Central memory CD4-positive, alpha-beta T cell (primary cell): ENCODE results near the gene GARIN3.

Experiments
- DNase-seq: peaks from one replicate; pipeline ENCODE4 v3.0.0; 2022

Gene GARIN3

GRCh38 chr5:157184117-157184670 is 18.1 kb upstream of the GARIN3 start:
- DNase-seq: no peak

DNA sequence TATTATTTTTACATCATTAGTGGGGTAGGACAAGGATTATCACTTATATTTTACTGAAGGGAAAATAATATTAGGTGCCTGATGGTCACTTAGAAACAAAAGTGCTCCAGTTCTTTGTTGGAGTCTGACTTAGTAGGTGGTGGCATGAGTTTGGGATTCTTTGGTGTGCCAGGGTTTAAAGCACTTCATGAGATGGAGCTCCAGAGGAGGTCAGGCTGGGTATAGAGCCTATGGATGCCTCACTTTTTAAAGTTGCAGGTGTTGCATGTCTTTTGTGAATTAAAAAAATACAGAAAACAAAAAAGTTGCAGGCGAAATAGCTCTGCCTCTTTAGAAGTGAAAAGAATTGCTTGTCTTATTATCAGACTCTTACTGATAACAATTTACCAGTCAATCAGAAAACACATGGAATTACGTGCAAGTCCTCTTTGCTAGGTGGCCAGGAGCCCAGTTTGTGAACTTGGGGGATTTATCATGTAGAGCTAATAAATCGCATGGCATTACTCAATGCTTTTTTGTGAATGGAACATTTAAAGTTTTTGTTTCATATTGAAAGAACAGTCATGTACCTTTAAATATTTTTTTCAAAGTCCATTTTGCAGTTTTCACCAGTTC is 16.2 kb upstream of the GARIN3 start:
- DNase-seq: no peak

- peak; percentile 82 for DNase-seq
Observed at GRCh38 chr5:157180374-157181264, 14.6 kb upstream of the GARIN3 start, which contains the start of gene ITK. ITK (plus strand) TSS chr5:157180840; CDS start chr5:157180978, 138 bp downstream.

- DNase-seq: no peak
Observed at GRCh38 chr5:157178966-157179365, 12.9 kb upstream of the GARIN3 start.

- no peak for DNase-seq
Observed at GRCh38 chr5:157177953-157178352, 11.9 kb upstream of the GARIN3 start.

- no peak for DNase-seq
Observed at GRCh38 chr5:157175071-157175612, 9.1 kb upstream of the GARIN3 start.

- peak; percentile 81 for DNase-seq
Observed at GRCh38 chr5:157172403-157172802, 6.3 kb upstream of the GARIN3 start.

- no peak for DNase-seq
Observed at GRCh38 chr5:157168286-157168685, 2.2 kb upstream of the GARIN3 start.

DNA sequence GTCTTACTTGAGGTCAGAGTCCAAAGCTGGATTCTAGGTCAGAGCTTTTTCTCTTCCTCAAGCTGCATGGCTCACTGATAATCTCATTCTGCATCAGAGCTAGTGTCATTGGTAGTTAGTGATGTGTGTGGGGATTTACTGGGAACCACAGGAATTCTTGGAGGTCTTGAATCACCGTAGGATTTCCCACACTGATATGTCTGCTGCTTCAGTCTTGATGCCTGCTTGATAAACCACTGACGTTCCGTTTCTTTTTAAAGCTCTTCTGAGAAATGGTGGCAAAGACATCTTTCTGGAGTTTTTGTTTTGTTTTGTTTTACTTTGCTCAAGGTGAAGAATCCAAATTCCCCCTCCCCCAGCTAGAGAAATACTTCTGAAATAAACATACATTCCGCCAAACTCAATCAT is 1.2 kb upstream of the GARIN3 start:
- no peak for DNase-seq

DNA sequence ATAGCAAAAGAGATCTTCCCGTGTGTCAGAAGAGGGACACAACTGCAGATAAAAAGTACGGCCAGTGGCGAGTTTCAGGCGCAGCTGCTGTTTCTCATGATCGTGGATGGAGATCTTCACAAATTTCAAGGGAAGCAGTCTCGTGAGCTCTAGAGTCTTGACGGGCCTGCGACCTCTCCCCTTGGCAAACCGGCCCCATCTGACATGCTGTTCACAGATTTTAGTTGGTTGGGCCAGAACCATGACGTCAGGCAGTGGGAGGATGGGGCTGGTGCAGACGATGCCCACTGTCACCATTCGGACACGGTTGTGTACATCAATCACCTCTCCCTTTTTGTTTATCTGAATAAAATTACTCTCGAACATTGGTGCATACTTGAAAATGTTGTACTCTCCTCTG is 396 bp downstream of the GARIN3 start:
- no peak for DNase-seq

- DNase-seq: no peak
Observed at GRCh38 chr5:157165261-157165660, 803 bp downstream of the GARIN3 start.

- DNase-seq: no peak
Observed at GRCh38 chr5:157164521-157164920, 1.5 kb downstream of the GARIN3 start.

DNA sequence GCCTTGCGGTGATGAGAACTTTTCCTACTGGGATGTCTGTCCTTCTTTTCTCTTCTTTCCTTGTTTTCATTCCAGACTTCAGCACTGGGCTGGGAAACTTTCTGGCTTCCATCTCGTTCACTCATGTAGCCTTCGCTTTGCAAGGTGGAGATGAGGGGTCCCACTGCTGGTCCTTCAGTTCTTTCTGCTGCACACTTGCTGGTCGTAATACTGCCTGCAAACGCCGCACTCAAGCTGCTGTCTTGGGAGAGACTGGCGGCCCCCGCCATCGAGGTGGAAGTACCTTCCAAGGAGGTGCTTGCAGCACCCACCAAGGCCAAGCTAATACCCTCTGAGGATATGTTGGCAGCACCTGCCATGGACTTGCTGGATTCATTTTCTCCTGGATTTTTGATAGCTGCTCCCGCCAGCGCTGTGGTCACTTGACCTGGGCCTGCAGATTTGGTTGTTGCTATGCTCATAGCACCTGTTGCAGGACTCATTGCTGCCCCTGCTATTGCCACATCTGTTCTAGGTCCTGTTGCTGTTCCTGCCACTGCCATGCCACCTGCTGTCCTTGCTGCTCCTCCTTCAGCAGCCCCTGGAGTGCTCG is 3.0 kb downstream of the GARIN3 start:
- no peak for DNase-seq

DNA sequence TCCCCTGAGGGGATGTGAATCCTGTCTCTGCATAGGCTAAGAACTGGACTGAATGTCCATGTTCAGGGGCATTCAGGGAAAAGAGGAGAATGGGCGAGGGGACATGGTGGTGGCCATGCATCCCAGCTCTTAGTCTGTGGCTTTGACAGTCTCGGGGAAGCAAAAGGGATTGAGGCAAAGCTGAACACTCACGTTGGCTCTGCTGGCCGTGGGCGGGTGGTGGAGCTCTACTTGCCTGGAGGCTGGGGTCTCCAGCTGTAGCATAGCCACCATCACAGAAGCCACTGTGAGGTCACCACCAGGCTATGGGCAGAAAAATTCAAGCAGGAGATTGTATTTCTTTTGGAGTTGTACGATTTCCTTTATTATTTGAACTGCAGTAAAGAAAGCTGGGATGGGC is 4.1 kb downstream of the GARIN3 start:
- no peak for DNase-seq

DNA sequence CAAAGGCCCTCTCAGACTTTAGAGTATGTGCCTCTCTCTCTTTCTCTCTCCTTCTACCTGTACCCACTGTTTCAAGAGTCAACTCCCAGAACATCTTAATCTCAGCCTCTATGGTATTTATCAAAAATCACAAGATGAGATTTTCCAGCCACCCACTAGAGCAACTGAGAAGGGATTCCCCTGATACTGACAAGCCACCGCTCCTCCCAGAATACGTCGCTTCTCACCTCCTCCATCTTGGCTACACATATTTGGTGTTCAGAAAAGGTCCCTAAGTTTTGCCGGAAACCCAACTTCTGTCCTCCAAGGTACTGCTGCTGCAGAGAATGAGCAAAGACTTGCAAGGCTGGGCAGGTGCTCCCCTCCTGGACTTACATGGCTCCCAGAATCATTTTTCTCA is 6.1 kb downstream of the GARIN3 start:
- peak; percentile 65 for DNase-seq

DNA sequence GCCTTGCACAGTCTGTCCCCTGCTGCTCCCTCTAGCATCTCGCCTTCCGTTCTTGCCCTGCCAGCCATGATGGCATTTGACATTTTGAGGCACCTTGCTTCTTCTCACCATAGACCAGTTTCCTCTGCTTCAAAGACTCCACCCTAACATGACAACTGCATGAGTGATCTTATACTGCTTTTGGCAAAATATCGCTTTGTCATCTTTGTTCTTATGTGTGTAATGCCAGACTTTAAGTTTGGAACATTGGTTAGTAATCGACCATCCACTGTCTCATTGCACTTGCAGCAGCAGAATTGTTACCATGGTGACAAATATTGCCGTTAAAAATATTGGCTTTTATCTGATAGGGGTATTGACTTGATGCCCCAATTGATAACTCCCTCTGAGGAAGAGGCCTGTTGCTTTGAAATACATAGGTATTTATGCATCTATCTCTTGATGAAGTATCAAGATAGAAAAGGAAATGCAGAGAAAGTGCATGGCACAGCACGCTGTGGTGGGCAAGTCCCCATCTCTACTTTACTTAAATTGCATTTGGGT is 6.8 kb downstream of the GARIN3 start:
- DNase-seq: peak; percentile 83

- DNase-seq: no peak
Observed at GRCh38 chr5:157157293-157157891, 8.7 kb downstream of the GARIN3 start.

DNA sequence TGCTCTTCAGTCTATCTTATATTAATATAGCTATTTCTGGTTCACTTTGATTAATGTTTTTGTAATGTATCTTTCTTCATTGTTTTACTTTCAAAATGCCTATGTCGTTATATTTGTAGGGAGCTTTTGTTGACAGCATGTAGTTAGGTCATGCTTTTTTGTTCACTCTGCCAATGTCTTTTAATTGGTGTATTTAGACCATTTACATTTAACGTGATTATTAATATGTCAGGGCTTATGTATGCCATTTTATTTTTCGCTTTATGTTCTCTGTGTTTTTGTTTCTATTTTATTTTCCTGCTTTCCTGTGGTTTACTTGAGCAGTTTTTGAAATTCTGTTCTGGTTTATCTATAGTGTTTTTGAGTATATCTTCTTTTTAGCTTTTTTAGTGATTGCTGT is 10.8 kb downstream of the GARIN3 start:
- no peak for DNase-seq

DNA sequence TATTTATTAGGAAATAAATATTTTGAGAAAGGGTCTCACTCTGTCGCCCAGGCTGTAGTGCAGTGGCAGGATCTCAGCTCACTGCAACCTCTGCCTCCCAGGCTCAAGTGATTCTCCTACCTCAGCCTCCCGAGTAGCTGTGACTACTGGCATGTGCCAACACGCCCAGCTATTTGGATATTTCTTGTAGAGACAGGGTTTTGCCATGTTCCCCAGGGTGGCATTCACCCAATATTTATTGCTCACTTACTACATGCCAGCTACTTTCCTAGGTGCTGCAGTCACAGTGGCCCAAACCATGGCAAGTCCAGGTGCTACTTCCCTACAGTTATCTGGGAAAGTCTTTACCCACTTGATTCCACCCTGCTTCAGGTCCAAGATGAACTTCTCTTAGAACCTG is 15.1 kb downstream of the GARIN3 start:
- DNase-seq: no peak

DNA sequence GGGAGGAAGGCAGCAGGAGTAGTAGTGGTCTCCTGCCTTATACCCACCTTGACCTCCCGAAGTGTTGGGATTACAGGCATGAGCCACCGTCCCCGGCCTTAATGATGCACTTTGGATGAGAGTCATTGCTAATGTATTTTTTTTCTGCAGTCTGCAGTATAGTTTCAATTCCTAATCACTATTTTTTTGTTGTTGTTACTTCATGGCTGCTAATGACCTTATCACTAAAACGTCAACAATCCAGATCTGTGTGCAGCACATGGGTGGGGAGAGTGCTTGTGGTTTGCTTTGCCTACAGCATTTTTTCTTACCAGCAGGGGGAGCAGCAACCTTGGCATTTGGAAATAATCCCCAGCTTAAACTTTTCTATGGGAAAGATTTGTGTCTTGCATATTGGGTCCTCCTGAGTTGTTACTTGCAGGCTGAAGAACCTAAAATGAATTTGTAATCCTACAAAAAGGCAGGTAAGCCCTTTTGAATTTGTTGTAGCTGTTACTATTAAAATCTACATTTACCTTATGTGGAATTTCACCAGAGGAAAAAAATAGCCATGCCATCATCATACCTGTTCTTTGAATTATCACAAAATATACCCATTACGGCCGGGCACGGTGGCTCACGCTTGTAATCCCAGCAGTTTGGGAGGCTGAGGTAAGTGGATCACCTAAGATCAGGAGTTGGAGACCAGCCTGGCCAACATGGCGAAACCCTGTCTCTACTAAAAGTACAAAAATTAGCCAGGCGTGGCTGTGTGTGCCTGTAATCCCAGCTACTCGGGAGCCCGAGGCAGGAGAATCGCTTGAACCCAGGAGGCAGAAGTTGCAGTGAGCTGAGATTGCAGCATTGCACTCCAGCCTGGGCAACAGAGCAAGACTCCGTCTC is 17.1 kb downstream of the GARIN3 start:
- peak; percentile 80 for DNase-seq
